Measurements from ENCODE around the gene MYO7B.

Gene MYO7B

GRCh38 chr2:127535422-127535901, at the start of gene MYO7B:
Gene MYO7B, plus strand, starts transcription at chr2:127535683. Its CDS starts 24,040 bp downstream, at chr2:127559723.
- DNase-seq (ENCODE audit: low read depth): no peak

- no peak for DNase-seq (ENCODE audit: low read depth)
Measured at GRCh38 chr2:127485694-127486071, 49.8 kb upstream of the MYO7B start.

- no peak for DNase-seq (ENCODE audit: low read depth)
Measured at GRCh38 chr2:127486247-127487058, 49.0 kb upstream of the MYO7B start.

- no peak for DNase-seq (ENCODE audit: low read depth)
Measured at GRCh38 chr2:127490283-127490682, 45.2 kb upstream of the MYO7B start.

GRCh38 chr2:127498386-127498785, 37.1 kb upstream of the MYO7B start:
- DNase-seq (ENCODE audit: low read depth): no peak

GRCh38 chr2:127503491-127503890, 32.0 kb upstream of the MYO7B start:
- no peak for DNase-seq (ENCODE audit: low read depth)

- no peak for DNase-seq (ENCODE audit: low read depth)
Measured at GRCh38 chr2:127504552-127505430, 30.7 kb upstream of the MYO7B start.

- DNase-seq (ENCODE audit: low read depth): no peak
Measured at GRCh38 chr2:127506510-127506909, 29.0 kb upstream of the MYO7B start.

GRCh38 chr2:127508023-127508630, 27.4 kb upstream of the MYO7B start:
- DNase-seq (ENCODE audit: low read depth): no peak

- no peak for DNase-seq (ENCODE audit: low read depth)
Measured at GRCh38 chr2:127508631-127509034, 26.9 kb upstream of the MYO7B start.

- DNase-seq (ENCODE audit: low read depth): no peak
Measured at GRCh38 chr2:127510073-127510472, 25.4 kb upstream of the MYO7B start.

- no peak for DNase-seq (ENCODE audit: low read depth)
Measured at GRCh38 chr2:127511090-127511695, 24.3 kb upstream of the MYO7B start.

GRCh38 chr2:127511917-127512316, 23.6 kb upstream of the MYO7B start:
- no peak for DNase-seq (ENCODE audit: low read depth)

GRCh38 chr2:127512362-127512761, 23.1 kb upstream of the MYO7B start:
- no peak for DNase-seq (ENCODE audit: low read depth)

- no peak for DNase-seq (ENCODE audit: low read depth)
Measured at GRCh38 chr2:127514076-127514475, 21.4 kb upstream of the MYO7B start.

GRCh38 chr2:127514485-127514884, 21.0 kb upstream of the MYO7B start:
- no peak for DNase-seq (ENCODE audit: low read depth)

- no peak for DNase-seq (ENCODE audit: low read depth)
Measured at GRCh38 chr2:127515383-127515915, 20.0 kb upstream of the MYO7B start.

GRCh38 chr2:127516041-127516762, 19.3 kb upstream of the MYO7B start:
- DNase-seq (ENCODE audit: low read depth): no peak

GRCh38 chr2:127517465-127517864, 18.0 kb upstream of the MYO7B start:
- no peak for DNase-seq (ENCODE audit: low read depth)

- DNase-seq (ENCODE audit: low read depth): no peak
Measured at GRCh38 chr2:127520424-127520823, 15.1 kb upstream of the MYO7B start.

- DNase-seq (ENCODE audit: low read depth): no peak
Measured at GRCh38 chr2:127523269-127523939, 12.1 kb upstream of the MYO7B start.

All from T-helper 22 cell (primary cell).